Measurements from ENCODE around the gene RTP3.

RTP3 gene

GRCh38 chr3:46497556-46498265, at the start of gene RTP3:
Gene RTP3, plus strand, starts transcription at chr3:46497976. Its CDS starts 87 bp downstream, at chr3:46498063.
- DNase-seq (ENCODE audit: low read depth in 2 of 3, low spot score in 1 of 3), result no peak

- DNase-seq (ENCODE audit: low read depth in 2 of 3, low spot score in 1 of 3), result no peak
Observed at GRCh38 chr3:46448721-46449120, 49.1 kb upstream of the RTP3 start.

GRCh38 chr3:46449755-46450552, 47.8 kb upstream of the RTP3 start:
- no peak for DNase-seq (ENCODE audit: low read depth in 2 of 3, low spot score in 1 of 3)

GRCh38 chr3:46453526-46454208, 44.1 kb upstream of the RTP3 start:
- no peak for DNase-seq (ENCODE audit: low read depth in 2 of 3, low spot score in 1 of 3)

- DNase-seq (ENCODE audit: low read depth in 2 of 3, low spot score in 1 of 3), result no peak
Observed at GRCh38 chr3:46454209-46454595, 43.6 kb upstream of the RTP3 start.

- no peak for DNase-seq (ENCODE audit: low read depth in 2 of 3, low spot score in 1 of 3)
Observed at GRCh38 chr3:46454606-46455005, 43.2 kb upstream of the RTP3 start.

GRCh38 chr3:46455231-46456115, 42.3 kb upstream of the RTP3 start:
- no peak for DNase-seq (ENCODE audit: low read depth in 2 of 3, low spot score in 1 of 3)

- DNase-seq (ENCODE audit: low read depth in 2 of 3, low spot score in 1 of 3), result no peak
Observed at GRCh38 chr3:46456118-46456517, 41.7 kb upstream of the RTP3 start.

- no peak for DNase-seq (ENCODE audit: low read depth in 2 of 3, low spot score in 1 of 3)
Observed at GRCh38 chr3:46460051-46460450, 37.7 kb upstream of the RTP3 start.

GRCh38 chr3:46462111-46462510, 35.7 kb upstream of the RTP3 start:
- DNase-seq (ENCODE audit: low read depth in 2 of 3, low spot score in 1 of 3), result no peak

GRCh38 chr3:46462511-46462910, 35.3 kb upstream of the RTP3 start:
- no peak for DNase-seq (ENCODE audit: low read depth in 2 of 3, low spot score in 1 of 3)

- DNase-seq (ENCODE audit: low read depth in 2 of 3, low spot score in 1 of 3), result no peak
Observed at GRCh38 chr3:46463120-46463867, 34.5 kb upstream of the RTP3 start.

- no peak for DNase-seq (ENCODE audit: low read depth in 2 of 3, low spot score in 1 of 3)
Observed at GRCh38 chr3:46463868-46464241, 33.9 kb upstream of the RTP3 start.

GRCh38 chr3:46464326-46465195, 33.2 kb upstream of the RTP3 start, which contains the start of gene LTF:
Gene LTF, minus strand, starts transcription at chr3:46464905. Its CDS starts 38 bp downstream, at chr3:46464867.
- DNase-seq (ENCODE audit: low read depth in 2 of 3, low spot score in 1 of 3), result no peak

GRCh38 chr3:46465196-46465520, 32.6 kb upstream of the RTP3 start:
- DNase-seq (ENCODE audit: low read depth in 2 of 3, low spot score in 1 of 3), result no peak

- no peak for DNase-seq (ENCODE audit: low read depth in 2 of 3, low spot score in 1 of 3)
Observed at GRCh38 chr3:46466273-46466672, 31.5 kb upstream of the RTP3 start.

GRCh38 chr3:46466871-46467403, 30.8 kb upstream of the RTP3 start:
- no peak for DNase-seq (ENCODE audit: low read depth in 2 of 3, low spot score in 1 of 3)

GRCh38 chr3:46467562-46467961, 30.2 kb upstream of the RTP3 start:
- no peak for DNase-seq (ENCODE audit: low read depth in 2 of 3, low spot score in 1 of 3)

Measured in stimulated activated CD4-positive, alpha-beta T cell treated with anti-CD3 and anti-CD28 coated beads, Interleukin-12 subunit alpha, Interleukin-12 subunit beta, amount 100 ng/mL, for 48 hours (primary cell).